AG04449 (cell line): ENCODE measurements around the gene OSBPL2.

Experiments used
- CTCF ChIA-PET: fragments of 350-600 bp; formaldehyde crosslinking; extraction: SDS; loops from one replicate; lab custom pipeline; 2021; ENCODE audit warnings: antibody characterized with exemption; lab: Yijun Ruan, JAX
- POLR2A ChIA-PET: fragments of 400-600, 350-600 bp; formaldehyde crosslinking; extraction: SDS; loops from one replicate; lab custom pipeline; 2020; ENCODE audit warnings: antibody characterized with exemption, inconsistent platforms; lab: Yijun Ruan, JAX
- DNase-seq: peaks from one replicate; pipeline ENCODE4 v3.0.0-alpha.2; 2010; ENCODE audit warnings: low read depth, low spot score
- H3K4me3 ChIP-seq: 2 replicates; pipeline ENCODE4 v1.5.1; 2011; ENCODE audit warnings: low read depth, mild to moderate bottlenecking, control low read depth, low read length
- TF ChIP-seq, protein P1 (sequence below): IDR thresholded peaks from one replicate; pipeline ENCODE4 v1.5.1; 2011; ENCODE audit warnings: mild to moderate bottlenecking, moderate library complexity, low read length, control low read depth, inconsistent platforms; ENCODE audit not compliant: insufficient read depth; ENCODE audit errors: missing control alignments

The OSBPL2 gene

GRCh38 chr20:62233684-62234083 is 4.6 kb upstream of the OSBPL2 start:
- no peak overlapping the region for H3K4me3 ChIP-seq
- ChIA-PET CTCF (no interaction called here), POLR2A (no interaction called here)
- TF ChIP-seq, protein P1, sequence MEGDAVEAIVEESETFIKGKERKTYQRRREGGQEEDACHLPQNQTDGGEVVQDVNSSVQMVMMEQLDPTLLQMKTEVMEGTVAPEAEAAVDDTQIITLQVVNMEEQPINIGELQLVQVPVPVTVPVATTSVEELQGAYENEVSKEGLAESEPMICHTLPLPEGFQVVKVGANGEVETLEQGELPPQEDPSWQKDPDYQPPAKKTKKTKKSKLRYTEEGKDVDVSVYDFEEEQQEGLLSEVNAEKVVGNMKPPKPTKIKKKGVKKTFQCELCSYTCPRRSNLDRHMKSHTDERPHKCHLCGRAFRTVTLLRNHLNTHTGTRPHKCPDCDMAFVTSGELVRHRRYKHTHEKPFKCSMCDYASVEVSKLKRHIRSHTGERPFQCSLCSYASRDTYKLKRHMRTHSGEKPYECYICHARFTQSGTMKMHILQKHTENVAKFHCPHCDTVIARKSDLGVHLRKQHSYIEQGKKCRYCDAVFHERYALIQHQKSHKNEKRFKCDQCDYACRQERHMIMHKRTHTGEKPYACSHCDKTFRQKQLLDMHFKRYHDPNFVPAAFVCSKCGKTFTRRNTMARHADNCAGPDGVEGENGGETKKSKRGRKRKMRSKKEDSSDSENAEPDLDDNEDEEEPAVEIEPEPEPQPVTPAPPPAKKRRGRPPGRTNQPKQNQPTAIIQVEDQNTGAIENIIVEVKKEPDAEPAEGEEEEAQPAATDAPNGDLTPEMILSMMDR, result no peak
- no peak for DNase-seq

DNA sequence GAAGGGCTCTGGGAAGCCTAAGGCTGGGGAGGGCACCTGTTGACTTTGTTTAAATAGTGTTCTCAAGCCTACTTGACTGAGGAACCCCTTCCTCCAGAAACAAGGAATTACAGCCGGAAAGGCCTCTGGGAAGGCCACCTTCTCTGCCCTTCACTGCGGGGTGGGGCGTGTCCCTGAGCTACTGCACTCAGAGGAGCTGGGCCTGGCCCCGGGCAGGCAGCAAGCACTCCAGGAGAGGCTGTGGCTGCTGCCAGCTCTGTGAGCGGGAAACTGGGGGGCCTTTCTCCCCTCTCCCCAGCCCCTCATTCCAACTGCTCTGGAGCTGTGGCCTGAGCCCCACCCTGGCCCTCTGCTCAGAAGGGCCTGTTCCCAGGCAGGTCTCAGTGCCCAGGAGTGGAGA is 4.0 kb upstream of the OSBPL2 start:
- H3K4me3 ChIP-seq, result no peak overlapping the region
- TF ChIP-seq, protein P1, result no peak
- ChIA-PET CTCF (interaction anchor here (1.1 kb wide), 1 partner anchor 22 kb away, joined by 3 read pairs; no protein-coding TSS in a partner anchor), POLR2A (no interaction called here)
- no peak for DNase-seq

- DNase-seq, result no peak
- TF ChIP-seq, protein P1, result no peak
- no peak overlapping the region for H3K4me3 ChIP-seq
- CTCF ChIA-PET, result interaction anchor here (1.1 kb wide), 1 partner anchor 23 kb away, joined by 3 read pairs; no protein-coding TSS in a partner anchor
- POLR2A ChIA-PET, result no interaction called here
Measured at GRCh38 chr20:62235001-62235776, 3.1 kb upstream of the OSBPL2 start.

- TF ChIP-seq, protein P1, result no peak
- ChIA-PET CTCF (interaction anchor here (1.4 kb wide), 1 partner anchor 10 kb away, joined by 3 read pairs; no protein-coding TSS in a partner anchor), POLR2A (no interaction called here)
- DNase-seq, result no peak
- no peak overlapping the region for H3K4me3 ChIP-seq
Measured at GRCh38 chr20:62235777-62236157, 2.6 kb upstream of the OSBPL2 start.

- no peak overlapping the region for H3K4me3 ChIP-seq
Measured at GRCh38 chr20:62236200-62236599, 2.1 kb upstream of the OSBPL2 start.

More at GRCh38 chr20:62236200-62236599, 2.1 kb upstream of the OSBPL2 start:
- TF ChIP-seq, protein P1, result no peak
- POLR2A ChIA-PET, result no interaction called here
- no peak for DNase-seq
- CTCF ChIA-PET, result interaction anchor here (1.4 kb wide), 1 partner anchor 11 kb away, joined by 3 read pairs; no protein-coding TSS in a partner anchor
